Urothelium cell line (cell line): Measurements from ENCODE around the gene CORO7.

Experiments
- DNase-seq: peaks from one replicate; pipeline ENCODE4 v3.0.0; 2011; ENCODE audit warnings: low spot score, mixed read lengths
- FAIRE-seq: peaks from 2 replicates; lab custom pipeline; 2011; peaks lifted over from hg19 to GRCh38; lab: Jason Lieb, UNC

CORO7 gene

GRCh38 chr16:4373356-4373908, 43.0 kb downstream of the CORO7 start:
- DNase-seq, result peak; percentile 45
- no peak for FAIRE-seq

GRCh38 chr16:4372578-4373355, 43.6 kb downstream of the CORO7 start:
- DNase-seq (peak; percentile 52), FAIRE-seq (no peak)

- DNase-seq, result peak; percentile 43
- no peak for FAIRE-seq
Observed at GRCh38 chr16:4372001-4372577, 44.3 kb downstream of the CORO7 start.

- FAIRE-seq (peak; percentile 42), DNase-seq (peak; percentile 96)
Observed at GRCh38 chr16:4371357-4372000, 44.9 kb downstream of the CORO7 start, which contains the start of gene VASN. Gene VASN (plus strand): TSS chr16:4371848. CDS start chr16:4380878, 9,030 bp downstream.

GRCh38 chr16:4370570-4371356, 45.6 kb downstream of the CORO7 start:
- DNase-seq, result no peak
- FAIRE-seq, result no peak

- no peak for DNase-seq
- FAIRE-seq, result no peak
Observed at GRCh38 chr16:4370151-4370550, 46.2 kb downstream of the CORO7 start.

GRCh38 chr16:4369007-4369733, 47.2 kb downstream of the CORO7 start:
- no peak for DNase-seq
- peak; percentile 66 for FAIRE-seq

- FAIRE-seq (peak; percentile 65), DNase-seq (no peak)
Observed at GRCh38 chr16:4367393-4367856, 49.0 kb downstream of the CORO7 start.

- no peak for FAIRE-seq
- DNase-seq, result no peak
Observed at GRCh38 chr16:4366016-4366415, 50.4 kb downstream of the CORO7 start.

- DNase-seq (no peak), FAIRE-seq (no peak)
Observed at GRCh38 chr16:4365615-4366014, 50.8 kb downstream of the CORO7 start.

GRCh38 chr16:4365014-4365406, 51.4 kb downstream of the CORO7 start:
- DNase-seq (no peak), FAIRE-seq (no peak)

- FAIRE-seq (no peak), DNase-seq (no peak)
Observed at GRCh38 chr16:4364196-4365013, 52.0 kb downstream of the CORO7 start.

GRCh38 chr16:4362476-4363135, 53.8 kb downstream of the CORO7 start:
- no peak for DNase-seq
- no peak for FAIRE-seq

- DNase-seq (no peak), FAIRE-seq (no peak)
Observed at GRCh38 chr16:4361944-4362311, 54.5 kb downstream of the CORO7 start.

- FAIRE-seq (no peak), DNase-seq (no peak)
Observed at GRCh38 chr16:4361033-4361943, 55.1 kb downstream of the CORO7 start.

GRCh38 chr16:4360538-4361021, 55.8 kb downstream of the CORO7 start:
- DNase-seq (peak; percentile 62), FAIRE-seq (peak; percentile 88)

- DNase-seq, result no peak
- no peak for FAIRE-seq
Observed at GRCh38 chr16:4359914-4360313, 56.5 kb downstream of the CORO7 start.
